WTC11 (cell line): ENCODE measurements around the gene TBX15. TPM values are rescaled to one million over a fixed set of nuclear protein-coding genes. Genes with fewer than 3 reads are reported as not detected.

ENCODE experiments used
- ATAC-seq: fragments of 200-7000 bp; cut with Tn5 transposase; 2 replicates; pipeline ENCODE4 v1.10.0; 2021; ENCODE audit warnings: mild to moderate bottlenecking, moderate library complexity
- CTCF ChIA-PET: fragments of 300-600 bp; sonication (Branson Sonifier 250); formaldehyde crosslinking; loops from one replicate; lab custom pipeline; 2021; ENCODE audit warnings: antibody characterized with exemption; lab: Charles Lee
- POLR2A ChIA-PET: fragments of 350-600 bp; sonication (Branson Sonifier 250); formaldehyde crosslinking; loops from one replicate; lab custom pipeline; 2021; ENCODE audit warnings: antibody characterized with exemption; lab: Charles Lee
- DNase-seq: peaks from one replicate; pipeline ENCODE4 v3.0.0; 2021; ENCODE audit warnings: low spot score
- H3K27ac Mint-ChIP-seq: 2 replicates; pipeline ENCODE4 v1.8.0; 2021; ENCODE audit warnings: mixed read lengths
- H3K27me3 Mint-ChIP-seq: 2 replicates; pipeline ENCODE4 v1.8.0; 2021; ENCODE audit warnings: low read depth, mild to moderate bottlenecking, moderate library complexity, mixed read lengths
- H3K36me3 Mint-ChIP-seq: 2 replicates; pipeline ENCODE4 v1.8.0; 2021; ENCODE audit warnings: mixed read lengths
- H3K4me1 Mint-ChIP-seq: 2 replicates; pipeline ENCODE4 v1.8.0; 2022; ENCODE audit warnings: mixed read lengths
- H3K4me3 Mint-ChIP-seq: 2 replicates; pipeline ENCODE4 v1.8.0; 2021; ENCODE audit warnings: mild to moderate bottlenecking, moderate library complexity, mixed read lengths
- H3K9me3 Mint-ChIP-seq: 2 replicates; pipeline ENCODE4 v1.8.0; 2021; ENCODE audit warnings: mixed read lengths
- ARID4B ChIP-seq: sonication (generic); formaldehyde crosslinking; IDR thresholded peaks from 2 replicates; pipeline ENCODE4 v1.8.0; 2023; ENCODE audit warnings: missing genetic modification reagents, mild to moderate bottlenecking, borderline replicate concordance
- ATF6 ChIP-seq: sonication (generic); formaldehyde crosslinking; IDR thresholded peaks from 2 replicates; pipeline ENCODE4 v1.8.1; 2023; ENCODE audit warnings: mild to moderate bottlenecking, missing genetic modification reagents
- CBFB ChIP-seq: sonication (generic); formaldehyde crosslinking; IDR thresholded peaks from 2 replicates; pipeline ENCODE4 v1.8.1; 2022; ENCODE audit warnings: mild to moderate bottlenecking, low read depth, missing genetic modification reagents
- CDX4 ChIP-seq: fragments of 250-450 bp; sonication (Bioruptor Pico); IDR thresholded peaks from 2 replicates; pipeline ENCODE4 v1.9.0; 2021; ENCODE audit warnings: moderate library complexity, mild to moderate bottlenecking, inconsistent platforms, borderline replicate concordance
- CREM ChIP-seq: sonication (generic); formaldehyde crosslinking; IDR thresholded peaks from 2 replicates; pipeline ENCODE4 v1.8.1; 2022; ENCODE audit warnings: mild to moderate bottlenecking, missing genetic modification reagents, moderate library complexity
- E2F4 ChIP-seq: sonication (generic); formaldehyde crosslinking; IDR thresholded peaks from 2 replicates; pipeline ENCODE4 v1.8.1; 2022; ENCODE audit warnings: low read depth, mild to moderate bottlenecking, moderate library complexity, missing genetic modification reagents, borderline replicate concordance
- E2F5 ChIP-seq: sonication (generic); formaldehyde crosslinking; IDR thresholded peaks from 2 replicates; pipeline ENCODE4 v1.8.1; 2022; ENCODE audit warnings: mild to moderate bottlenecking, moderate library complexity, missing genetic modification reagents
- ESRRA ChIP-seq: sonication (generic); formaldehyde crosslinking; IDR thresholded peaks from 2 replicates; pipeline ENCODE4 v1.8.1; 2022; ENCODE audit warnings: mild to moderate bottlenecking, missing genetic modification reagents, borderline replicate concordance
- ETV6 ChIP-seq: sonication (generic); formaldehyde crosslinking; IDR thresholded peaks from 2 replicates; pipeline ENCODE4 v1.8.1; 2022; ENCODE audit warnings: mild to moderate bottlenecking, missing genetic modification reagents
- FOXJ3 ChIP-seq: sonication (generic); formaldehyde crosslinking; IDR thresholded peaks from 2 replicates; pipeline ENCODE4 v1.9.0; 2021; ENCODE audit warnings: missing genetic modification reagents, mild to moderate bottlenecking, borderline replicate concordance
- GRHL2 ChIP-seq: fragments of 250-450 bp; sonication (Bioruptor Pico); IDR thresholded peaks from 2 replicates; pipeline ENCODE4 v1.8.0; 2022; ENCODE audit warnings: mild to moderate bottlenecking, moderate library complexity; ENCODE audit not compliant: insufficient replicate concordance, severe bottlenecking
- MLX ChIP-seq: sonication (generic); formaldehyde crosslinking; IDR thresholded peaks from 2 replicates; pipeline ENCODE4 v1.8.1; 2023; ENCODE audit warnings: mild to moderate bottlenecking, missing genetic modification reagents, moderate library complexity
- NR1H2 ChIP-seq: sonication (generic); formaldehyde crosslinking; IDR thresholded peaks from 2 replicates; pipeline ENCODE4 v1.9.0; 2021; ENCODE audit warnings: mild to moderate bottlenecking, moderate library complexity, missing genetic modification reagents
- NR2C2 ChIP-seq: sonication (generic); formaldehyde crosslinking; IDR thresholded peaks from 2 replicates; pipeline ENCODE4 v1.8.0; 2022; ENCODE audit warnings: mild to moderate bottlenecking, missing genetic modification reagents
- RELA ChIP-seq: sonication (generic); formaldehyde crosslinking; IDR thresholded peaks from 2 replicates; pipeline ENCODE4 v1.8.1; 2022; ENCODE audit warnings: missing genetic modification reagents, mild to moderate bottlenecking, borderline replicate concordance
- RORB ChIP-seq: fragments of 250-450 bp; sonication (Bioruptor Pico); IDR thresholded peaks from 2 replicates; pipeline ENCODE4 v1.9.0; 2021; ENCODE audit warnings: mild to moderate bottlenecking
- SOX15 ChIP-seq: fragments of 250-450 bp; sonication (Bioruptor Pico); IDR thresholded peaks from 2 replicates; pipeline ENCODE4 v1.9.0; 2021; ENCODE audit warnings: mild to moderate bottlenecking
- TEAD4 ChIP-seq: sonication (generic); formaldehyde crosslinking; IDR thresholded peaks from 2 replicates; pipeline ENCODE4 v1.8.0; 2022; ENCODE audit warnings: mild to moderate bottlenecking, missing genetic modification reagents
- TP53 ChIP-seq: sonication (generic); formaldehyde crosslinking; IDR thresholded peaks from 2 replicates; pipeline ENCODE4 v1.8.1; 2023; ENCODE audit warnings: mild to moderate bottlenecking, missing genetic modification reagents
- USF1 ChIP-seq: sonication (generic); formaldehyde crosslinking; IDR thresholded peaks from 2 replicates; pipeline ENCODE4 v1.8.0; 2022; ENCODE audit warnings: mild to moderate bottlenecking, missing genetic modification reagents
- USF2 ChIP-seq: sonication (generic); formaldehyde crosslinking; IDR thresholded peaks from 2 replicates; pipeline ENCODE4 v1.8.1; 2023; ENCODE audit warnings: mild to moderate bottlenecking, missing genetic modification reagents, moderate library complexity
- ZBTB43 ChIP-seq: sonication (generic); formaldehyde crosslinking; IDR thresholded peaks from 2 replicates; pipeline ENCODE4 v1.8.1; 2023; ENCODE audit warnings: mild to moderate bottlenecking, missing genetic modification reagents
- ZNF263 ChIP-seq: sonication (generic); formaldehyde crosslinking; IDR thresholded peaks from 2 replicates; pipeline ENCODE4 v1.8.1; 2022; ENCODE audit warnings: low read depth, mild to moderate bottlenecking, moderate library complexity, missing genetic modification reagents
- total RNA-seq: library from RNA; stranded (reverse); gene quantifications from 3 replicates; pipeline ENCODE4 v1.2.3, GENCODE V29; 2021

TBX15 gene
- total RNA-seq, 1 experiment from 2014 or later: 0.11 TPM

- CTCF ChIA-PET: interaction anchor here (0.7 kb wide), 1 partner anchor 266 kb away, joined by 3 read pairs; no protein-coding TSS in a partner anchor
- H3K27ac Mint-ChIP-seq: no peak overlapping the region
- POLR2A ChIA-PET: no interaction called here
- no peaks in the 10 kb centered on the region for H3K36me3 Mint-ChIP-seq
- TF ChIP-seq MLX (CRISPR knock-in tag): no peak
- no peak for TF ChIP-seq ZBTB43 (CRISPR knock-in tag)
- no peak for TF ChIP-seq RORB
- no peak for TF ChIP-seq TEAD4
- TF ChIP-seq GRHL2 (CRISPR knock-in tag): no peak
- TF ChIP-seq NR2C2 (CRISPR knock-in tag): no peak
- no peak for TF ChIP-seq E2F4 (CRISPR knock-in tag)
- no peak for TF ChIP-seq TP53 (CRISPR knock-in tag)
- H3K9me3 Mint-ChIP-seq: peaks cover 8% of the 10 kb centered on the region
- H3K4me3 Mint-ChIP-seq: no peak overlapping the region
- no peak for DNase-seq
- H3K4me1 Mint-ChIP-seq: peaks cover 22% of the 10 kb centered on the region
- peaks cover 70% of the 10 kb centered on the region for H3K27me3 Mint-ChIP-seq
- no peak for ATAC-seq
Measured at GRCh38 chr1:119011116-119011515, 23.0 kb upstream of the TBX15 start.

GRCh38 chr1:119010201-119010600, 22.1 kb upstream of the TBX15 start:
- Mint-ChIP-seq H3K27ac (no peak overlapping the region), H3K4me1 (peaks cover 27% of the 10 kb centered on the region), H3K9me3 (peaks cover 4% of the 10 kb centered on the region; the same call in 1 of the 2 replicates), H3K36me3 (peaks cover 4% of the 10 kb centered on the region), H3K27me3 (peaks cover 79% of the 10 kb centered on the region), H3K4me3 (no peak overlapping the region)
- POLR2A ChIA-PET: no interaction called here
- ATAC-seq: no peak
- CTCF ChIA-PET: interaction anchor here (2.3 to 2.9 kb wide), 2 partner anchors 15 to 187 kb away, joined by 4 to 50 read pairs; no protein-coding TSS in a partner anchor
- no peak for DNase-seq
- TF ChIP-seq E2F5 (no peak), NR1H2 (no peak), ETV6 (CRISPR knock-in tag) (no peak), CREM (CRISPR knock-in tag) (no peak), CDX4 (CRISPR knock-in tag) (no peak), SOX15 (CRISPR knock-in tag) (no peak), ESRRA (no peak), FOXJ3 (no peak), ATF6 (CRISPR knock-in tag) (no peak), RELA (CRISPR knock-in tag) (no peak), USF2 (CRISPR knock-in tag) (no peak), USF1 (no peak), ARID4B (CRISPR knock-in tag) (no peak), CBFB (no peak), RORB (no peak), ZNF263 (CRISPR knock-in tag) (no peak)
